NCI-H146 (cell line): ENCODE measurements around the gene FLOT1.
"Not testable (repeated sequence)": the region's sequence is repeated elsewhere in the genome, so short reads cannot be mapped to it uniquely, and the experiment has no call there.

Source experiments
- DNase-seq: peaks from one replicate; lab custom pipeline; 2025; lab: John Stamatoyannopoulos, UW

The FLOT1 gene

DNA sequence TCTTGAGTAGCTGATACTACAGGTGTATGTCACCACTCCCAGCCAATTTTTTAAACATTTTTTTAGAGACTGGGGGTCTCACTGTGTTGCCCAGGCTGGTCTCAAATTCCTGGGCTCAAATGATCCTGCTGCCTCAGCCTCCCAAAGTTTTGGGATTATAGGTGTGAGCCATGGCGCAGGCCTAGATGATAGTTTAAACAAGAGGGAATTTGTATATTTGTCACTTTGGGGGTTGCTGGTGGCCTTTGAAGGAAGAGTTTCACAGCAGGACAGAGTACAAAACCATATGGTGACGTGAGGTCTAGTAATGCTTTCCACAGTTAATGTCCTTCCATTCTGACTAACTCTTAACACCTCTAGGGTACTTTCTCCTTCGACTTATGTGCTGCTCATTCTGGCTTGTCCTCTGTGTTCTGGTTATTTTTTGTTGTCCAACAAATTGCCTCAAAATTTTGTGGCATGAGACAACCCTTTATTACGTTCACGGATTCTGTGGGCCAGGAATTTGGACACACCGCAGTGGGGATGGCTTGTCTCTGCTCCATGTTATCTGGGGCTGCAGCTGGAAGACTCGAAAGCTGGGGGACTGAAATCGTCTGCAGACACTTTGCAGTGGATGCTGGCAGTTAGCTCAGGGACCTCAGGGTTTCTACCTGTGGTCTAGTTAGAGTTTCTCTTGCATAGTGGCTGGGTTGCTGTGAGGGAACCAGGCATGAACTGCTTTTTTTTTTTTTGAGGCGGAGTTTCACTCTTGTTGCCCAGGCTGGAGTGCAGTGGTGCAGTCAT, 24.9 kb upstream of the FLOT1 start:
- DNase-seq = no peak

DNA sequence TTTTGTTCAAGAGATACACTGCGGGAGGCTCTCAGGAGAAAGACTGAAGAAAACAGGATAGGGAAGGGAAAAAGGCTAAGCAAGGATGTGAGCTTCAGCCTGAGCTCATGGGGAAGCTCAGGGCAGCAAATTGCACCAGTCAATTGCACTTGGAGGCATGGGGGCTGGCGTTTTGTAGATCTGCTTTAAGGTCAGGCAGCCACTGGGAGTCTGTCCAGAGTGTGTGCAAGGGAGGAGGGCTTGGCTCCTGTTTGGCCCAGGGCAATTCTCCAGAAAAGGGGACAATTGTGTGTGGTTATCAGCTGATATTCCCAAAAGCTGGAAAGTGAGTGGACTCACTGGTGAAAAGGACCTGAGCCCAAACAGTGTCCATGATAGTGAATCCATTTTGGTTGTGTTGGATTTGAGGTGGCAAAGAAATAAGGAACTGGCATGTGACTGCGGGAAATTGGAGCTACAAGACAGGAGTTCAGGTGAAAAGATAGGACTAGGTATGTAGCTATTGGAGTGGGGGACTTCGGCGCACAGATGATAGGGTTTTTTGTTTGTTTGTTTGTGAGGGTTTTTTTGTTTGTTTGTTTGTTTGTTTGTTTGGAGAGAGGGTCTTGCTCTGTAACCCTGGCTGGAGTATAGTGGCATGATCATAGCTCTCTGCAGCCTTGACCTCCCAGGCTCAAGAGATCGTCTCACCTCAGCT, 24.1 kb upstream of the FLOT1 start:
- no peak for DNase-seq

DNA sequence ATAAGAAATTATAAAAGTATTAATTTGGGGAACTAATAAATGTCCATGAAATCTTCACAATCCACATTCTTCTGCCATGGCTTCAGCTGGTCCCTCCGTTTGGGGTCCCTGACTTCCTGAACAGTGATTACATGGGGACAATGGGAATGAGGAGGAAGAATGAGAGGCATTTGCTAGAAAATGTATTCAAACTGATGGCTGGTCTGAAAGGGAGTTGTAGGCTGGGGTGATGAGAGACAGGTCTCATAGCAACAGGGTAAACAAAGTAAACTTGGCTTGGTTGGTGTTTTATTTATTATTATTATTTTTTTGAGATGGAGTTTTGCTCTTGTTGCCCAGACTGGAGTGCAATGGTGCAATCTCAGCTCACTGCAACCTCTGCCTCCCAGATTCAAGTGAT, 23.0 kb upstream of the FLOT1 start:
- DNase-seq = not testable (repeated sequence)

DNA sequence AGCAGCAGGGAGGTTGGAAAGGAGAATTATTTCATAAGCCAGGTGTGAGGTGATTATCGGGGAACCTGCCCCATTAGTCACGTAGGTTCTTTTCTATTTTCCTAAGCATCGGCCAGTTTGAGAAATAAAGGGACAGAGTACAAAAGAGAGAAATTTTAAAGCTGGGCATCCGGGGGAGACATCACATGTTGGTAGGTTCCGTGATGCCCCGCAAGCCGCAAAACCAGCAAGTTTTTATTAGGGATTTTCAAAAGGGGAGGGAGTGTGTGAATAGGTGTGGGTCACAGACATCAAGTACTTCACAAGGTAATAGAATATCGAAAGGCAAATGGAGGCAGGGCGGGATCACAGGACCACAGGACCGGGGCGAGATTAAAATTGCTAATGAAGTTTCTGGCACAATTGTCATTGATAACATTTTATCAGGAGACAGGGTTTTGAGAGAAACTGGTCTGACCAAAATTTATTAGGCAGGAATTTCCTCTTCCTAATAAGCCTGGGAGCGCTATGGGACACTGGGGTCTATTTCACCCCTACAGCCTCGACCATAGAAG, 22.1 kb upstream of the FLOT1 start:
- DNase-seq = not testable (repeated sequence)

DNA sequence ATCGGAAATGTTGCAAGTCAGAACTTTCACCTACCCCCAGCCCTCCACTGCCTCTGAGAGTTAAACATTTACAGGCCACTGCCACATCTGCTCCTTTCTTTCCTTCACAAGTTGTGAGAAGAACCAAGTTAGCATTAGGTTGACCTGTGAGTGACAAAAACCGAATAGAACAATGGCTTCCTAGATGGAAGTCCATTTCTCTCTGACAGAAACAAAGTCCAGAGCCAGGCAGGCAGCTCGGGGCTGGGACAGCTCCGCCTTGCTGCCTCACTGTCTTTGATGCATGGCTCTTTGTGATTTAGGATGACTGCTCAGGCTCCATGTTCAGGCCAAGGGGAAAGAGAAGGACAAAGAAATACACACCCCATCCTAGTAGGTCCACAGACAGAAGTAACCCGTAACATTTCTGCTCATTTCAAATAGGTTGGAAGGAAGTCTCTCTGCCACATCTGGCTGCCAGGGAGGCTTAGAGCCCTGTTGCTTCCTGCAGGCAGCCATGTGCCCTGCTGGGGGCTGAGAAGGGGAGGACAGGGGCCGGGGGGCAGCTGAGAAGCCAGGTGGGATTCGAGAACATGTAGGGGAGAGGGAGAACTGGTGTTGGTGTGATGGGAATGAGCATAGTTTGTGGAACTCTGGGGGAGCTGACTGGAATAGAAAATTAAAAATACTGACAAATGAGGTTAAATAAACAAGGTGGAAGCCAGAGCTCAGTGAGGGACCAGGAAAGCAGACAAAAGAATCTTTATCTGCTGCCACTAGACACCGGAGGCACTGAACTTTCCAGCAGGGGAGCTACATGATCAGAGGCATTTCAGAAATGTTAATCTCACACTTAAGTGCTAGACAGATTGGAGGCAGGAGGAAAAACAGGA, 21.4 kb upstream of the FLOT1 start:
- DNase-seq = peak; percentile 89

DNA sequence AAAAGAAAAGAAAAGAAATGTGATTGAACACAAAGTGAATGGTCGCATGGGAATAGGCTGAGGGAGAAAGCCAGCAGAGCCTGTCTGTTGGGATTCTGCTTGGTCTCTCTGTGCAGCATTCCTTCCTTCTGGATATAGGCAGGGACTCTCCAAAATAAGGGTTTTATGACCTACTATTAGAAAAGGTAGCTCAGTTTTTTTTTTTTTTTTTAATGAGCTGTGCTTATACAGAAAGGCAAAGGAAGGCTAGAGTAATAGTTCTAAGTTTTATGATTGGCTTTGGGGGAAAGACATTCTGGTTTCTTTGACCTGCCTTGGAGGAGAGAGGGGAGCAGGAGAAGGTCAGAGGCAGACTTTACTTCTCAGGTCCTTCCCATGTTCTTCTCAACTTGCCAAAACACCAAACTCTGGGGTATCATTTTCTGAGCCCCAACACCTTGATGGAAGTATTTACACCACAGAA, 20.7 kb upstream of the FLOT1 start:
- DNase-seq = no peak

DNA sequence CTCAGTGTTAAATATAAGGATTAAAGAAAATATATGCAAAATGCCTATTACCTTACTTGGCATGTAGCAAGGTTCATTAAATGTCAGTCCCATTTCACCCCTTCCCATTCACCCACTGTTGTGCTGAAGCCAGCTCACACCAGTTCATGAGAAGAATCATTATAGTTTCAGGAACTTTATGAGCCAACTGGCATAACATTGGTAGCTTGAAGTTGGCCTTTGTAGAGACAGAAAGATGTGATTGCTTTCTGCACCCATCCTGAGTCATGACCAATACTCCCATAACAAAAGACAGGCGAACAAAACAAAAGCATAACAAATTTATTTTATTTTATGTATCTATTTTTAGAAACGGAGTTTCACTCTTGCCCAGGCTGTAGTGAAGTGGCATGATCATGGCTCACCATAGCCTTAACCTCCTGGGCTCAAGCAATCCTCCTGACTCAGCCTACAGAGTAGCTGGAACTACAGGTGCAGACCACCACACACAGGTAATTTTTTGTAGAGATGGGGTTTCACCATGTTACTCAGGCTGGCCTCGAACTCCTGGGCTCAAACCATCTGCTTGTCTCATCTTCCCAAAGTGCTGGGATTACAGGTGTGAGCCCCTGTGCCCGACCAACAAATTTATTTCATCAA, 19.4 kb upstream of the FLOT1 start:
- no peak for DNase-seq

DNA sequence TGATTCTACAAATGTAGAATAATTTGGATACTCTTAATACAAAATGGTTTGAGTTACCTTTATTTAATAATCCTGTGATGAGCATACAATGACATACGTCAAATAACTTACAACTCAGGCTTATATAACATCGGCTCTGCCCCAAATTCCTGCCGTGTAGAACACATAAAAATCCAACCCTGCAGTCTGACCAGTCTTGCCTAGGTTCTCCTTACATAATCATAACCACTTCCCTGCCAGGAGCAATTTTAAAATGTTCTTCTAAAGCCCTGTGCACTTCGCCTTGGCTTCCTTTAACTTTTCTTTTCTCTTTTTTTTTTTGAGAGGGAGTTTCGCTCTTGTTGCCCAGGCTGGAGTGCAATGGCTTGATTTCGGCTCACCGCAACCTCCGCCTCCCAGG, 18.1 kb upstream of the FLOT1 start:
- DNase-seq = no peak

DNA sequence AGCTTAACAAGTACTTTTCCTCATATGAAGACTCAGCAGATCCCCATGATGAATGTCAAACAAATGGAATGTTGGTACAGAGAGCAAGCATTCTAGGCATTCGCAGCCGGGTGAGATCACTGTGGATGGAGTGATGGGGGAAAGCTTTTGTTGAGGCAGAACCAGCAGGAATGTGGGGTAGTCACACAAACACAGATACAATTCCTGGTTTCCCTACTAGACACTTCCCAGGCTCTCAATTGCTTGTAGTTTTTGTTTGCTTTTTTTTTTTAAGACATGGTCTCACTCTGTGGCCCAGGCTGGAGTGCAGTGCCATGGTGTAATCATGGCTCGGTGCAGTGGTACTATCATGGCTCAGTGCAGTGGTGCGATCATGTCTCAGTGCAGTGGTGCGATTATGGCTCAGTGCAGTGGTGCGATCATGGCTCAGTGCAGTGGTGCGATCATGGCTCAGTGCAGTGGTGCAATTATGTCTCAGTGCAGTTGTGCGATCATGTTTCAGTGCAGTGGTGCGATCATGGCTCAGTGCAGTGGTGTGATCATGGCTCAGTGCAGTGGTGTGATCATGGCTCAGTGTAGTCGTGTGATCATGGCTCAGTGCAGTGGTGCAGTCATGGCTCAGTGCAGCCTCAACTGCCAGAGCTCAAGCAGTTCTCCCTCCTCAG, 17.2 kb upstream of the FLOT1 start:
- no peak for DNase-seq

DNA sequence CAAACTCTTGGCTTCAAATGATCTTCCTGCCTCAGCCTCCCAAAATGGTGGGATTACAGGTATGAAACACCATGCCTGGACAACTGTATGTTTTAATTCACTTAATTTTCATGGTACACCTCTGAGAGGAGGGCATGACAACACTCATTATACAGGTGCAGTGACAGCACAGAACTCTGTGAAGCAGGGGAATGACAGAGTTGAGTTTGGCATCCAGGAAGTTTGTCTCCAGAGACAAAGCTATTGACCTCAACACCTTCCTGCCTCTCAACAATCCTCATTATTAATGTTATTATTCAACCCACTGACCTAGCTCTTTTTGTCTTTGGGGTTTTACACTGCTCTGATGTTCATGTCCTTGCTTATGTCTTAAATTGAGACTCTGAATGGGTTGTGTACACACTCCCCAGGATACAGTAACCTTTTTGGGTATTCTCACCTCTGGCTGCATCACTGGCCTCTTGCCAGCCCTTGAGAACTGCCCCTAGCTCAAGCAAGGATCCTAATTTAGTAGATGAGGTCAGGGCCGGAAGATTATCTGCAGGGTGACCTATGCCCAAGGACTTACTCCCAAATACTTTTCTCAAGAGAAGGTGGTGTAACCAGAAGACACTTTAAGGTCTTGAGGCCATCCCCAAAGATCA, 14.9 kb upstream of the FLOT1 start:
- DNase-seq = no peak

DNA sequence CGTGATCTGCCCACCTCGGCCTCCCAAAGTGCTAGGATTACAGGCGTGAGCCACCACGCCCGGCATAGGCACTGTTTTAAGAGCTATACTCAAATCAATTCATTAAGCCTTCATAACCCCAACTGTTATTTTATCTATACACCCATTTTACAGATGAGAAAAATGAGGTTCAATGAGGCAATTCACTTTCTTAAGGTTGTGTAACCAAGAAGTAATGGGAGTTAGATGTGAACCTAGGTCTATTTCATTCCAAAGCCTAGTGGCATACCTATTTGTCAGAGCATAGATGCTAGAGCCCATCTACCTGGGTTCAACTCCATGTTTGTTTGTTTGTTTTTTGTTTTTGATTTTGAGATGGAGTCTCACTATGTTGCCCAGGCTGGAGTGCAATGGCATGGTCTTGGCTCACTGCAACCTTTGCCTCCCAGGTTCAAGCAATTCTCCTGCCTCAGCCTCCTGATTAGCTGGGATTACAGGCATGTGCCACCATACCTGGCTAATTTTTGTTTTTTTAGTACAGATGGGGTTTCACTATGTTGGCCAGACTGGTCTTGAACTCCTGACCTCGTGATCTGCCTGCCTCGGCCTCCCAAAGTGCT, 14.0 kb upstream of the FLOT1 start:
- DNase-seq = not testable (repeated sequence)

DNA sequence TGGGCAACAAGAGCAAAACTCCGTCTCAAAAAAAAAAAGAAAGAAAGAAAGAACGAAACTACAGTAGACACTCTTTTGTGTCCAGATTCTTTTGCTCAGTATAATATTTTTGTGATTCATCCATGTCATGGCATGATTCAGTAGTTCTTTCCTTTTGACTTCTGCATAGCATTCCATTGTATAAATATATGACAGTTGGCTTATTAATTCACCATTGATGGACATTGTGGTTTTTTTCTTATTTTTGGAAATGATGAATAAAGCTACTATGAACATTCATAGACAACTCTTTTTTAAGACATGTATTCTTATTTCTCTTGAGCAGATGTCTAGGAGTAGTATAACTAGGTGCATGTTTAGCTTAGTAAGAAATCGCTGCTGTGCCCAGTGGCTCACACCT, 12.1 kb upstream of the FLOT1 start:
- DNase-seq = no peak

DNA sequence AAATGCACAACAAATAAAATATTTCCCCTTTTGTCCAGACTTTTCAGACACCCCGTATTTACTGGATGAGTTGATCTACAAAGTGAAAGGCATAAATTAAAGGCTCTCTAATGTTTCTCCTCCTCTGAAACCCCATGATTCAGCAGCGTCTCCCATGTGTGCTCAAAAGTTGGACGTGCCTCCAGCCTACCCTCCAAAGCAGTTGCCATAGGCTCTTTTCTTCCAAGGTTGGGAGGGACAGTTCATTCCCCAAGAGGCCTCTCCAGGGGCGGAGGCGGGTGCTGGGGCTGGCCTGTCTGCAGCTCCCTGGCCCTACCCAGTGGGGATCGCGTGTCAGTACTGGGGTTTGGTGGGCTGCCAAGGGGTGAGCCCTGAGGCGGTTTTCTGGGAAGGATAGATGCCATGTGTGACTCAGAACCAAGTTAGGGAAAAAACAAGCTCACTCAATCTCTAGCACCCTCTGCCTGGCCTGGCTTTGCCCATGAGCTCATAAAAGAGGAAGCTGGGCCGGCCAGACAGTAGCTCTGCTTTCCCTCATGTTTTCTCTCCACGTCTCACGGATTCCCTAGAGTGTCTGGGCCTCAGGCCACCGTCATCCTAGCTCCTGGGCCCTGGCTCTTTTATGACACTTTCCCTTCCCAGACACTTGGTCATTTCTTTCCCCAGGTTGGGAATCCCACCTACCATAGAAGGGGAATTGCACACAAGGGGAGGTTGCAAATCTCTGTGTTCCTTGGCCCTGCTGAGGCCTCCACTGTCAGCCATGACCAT, 9.9 kb upstream of the FLOT1 start:
- no peak for DNase-seq

DNA sequence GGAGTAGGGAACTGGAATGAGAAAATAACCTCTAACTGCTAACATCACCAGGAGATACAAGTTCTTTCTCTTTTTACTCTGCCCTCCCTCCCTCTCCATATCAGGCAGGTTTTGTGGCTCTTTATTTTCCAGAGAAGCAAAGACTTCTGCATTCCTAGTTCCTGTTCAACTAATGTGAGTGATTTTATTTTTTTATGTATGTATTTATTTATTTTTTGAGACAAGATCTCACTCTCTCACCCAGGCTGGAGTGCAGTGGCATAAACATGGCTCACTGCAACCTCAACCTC, 7.8 kb upstream of the FLOT1 start:
- DNase-seq = no peak

DNA sequence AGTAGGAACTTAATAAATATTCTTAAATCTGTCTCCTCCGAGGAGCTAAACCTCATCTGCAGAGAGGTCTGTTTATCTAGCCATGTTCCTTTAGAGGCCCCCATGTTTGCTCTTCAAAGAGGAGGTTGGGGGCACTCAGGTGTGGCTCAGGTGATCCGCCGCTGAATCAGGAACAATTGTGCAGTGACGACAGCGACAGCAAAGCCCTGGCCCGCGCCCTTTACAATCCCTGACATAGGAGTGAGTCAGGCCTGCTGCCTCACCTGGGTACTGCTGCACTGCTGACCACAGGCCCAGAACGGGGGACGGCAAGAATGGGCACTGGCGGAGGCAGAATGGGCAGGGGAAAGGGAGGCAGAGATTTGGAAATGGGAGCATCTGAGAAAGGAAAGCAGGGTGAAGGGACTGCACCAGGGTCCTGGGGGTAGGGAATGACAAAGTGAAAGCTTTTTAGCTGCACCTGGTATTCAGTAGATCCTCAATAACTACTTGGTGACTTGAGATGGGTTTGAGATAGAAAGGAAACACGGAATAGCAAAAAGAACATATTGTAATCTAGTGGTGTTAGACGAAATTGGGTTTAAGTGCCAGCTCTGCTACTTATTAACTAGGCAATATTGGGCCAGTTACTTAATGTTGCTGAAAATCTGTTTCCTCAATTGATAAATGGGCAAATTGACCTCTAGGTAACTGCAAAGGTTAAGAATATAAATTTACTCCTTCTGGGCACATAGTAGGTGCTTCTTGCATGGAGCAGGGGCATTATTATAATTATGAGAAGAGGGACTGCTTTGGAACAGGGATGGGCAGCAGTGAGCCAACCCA, 7.3 kb upstream of the FLOT1 start:
- DNase-seq = peak; percentile 15

DNA sequence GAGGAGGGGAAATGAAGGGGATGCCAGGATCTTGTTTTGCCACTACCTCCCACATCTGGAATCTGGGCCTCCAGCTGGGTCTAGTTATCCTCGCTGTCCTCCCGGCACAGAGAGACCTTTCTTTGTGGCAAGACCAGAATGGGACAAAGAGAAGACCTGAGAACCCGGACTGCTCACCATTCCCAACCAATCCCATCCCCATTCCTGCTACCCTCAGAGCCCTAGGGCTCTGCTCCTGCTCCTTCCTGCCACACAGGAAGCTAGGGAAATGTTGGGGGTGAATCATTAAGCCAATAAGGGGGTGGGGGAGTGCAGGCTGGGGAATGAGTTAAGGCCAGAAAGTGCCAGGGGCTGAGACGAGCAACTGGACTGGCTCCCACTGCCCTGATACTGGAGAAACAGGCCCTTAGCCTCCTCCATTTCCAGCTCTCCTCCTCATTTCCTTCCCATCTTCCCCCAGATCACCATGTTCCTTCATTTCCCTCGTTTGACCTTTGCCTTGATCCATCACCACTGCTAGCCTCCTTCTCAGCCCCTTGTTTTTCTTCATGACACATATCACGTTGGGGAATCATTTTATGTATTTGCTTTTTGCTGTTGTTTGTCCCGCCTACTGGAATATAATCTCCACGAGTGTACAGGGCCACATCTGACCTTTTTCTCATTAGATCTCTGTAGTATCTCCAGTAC, 6.5 kb upstream of the FLOT1 start:
- no peak for DNase-seq

DNA sequence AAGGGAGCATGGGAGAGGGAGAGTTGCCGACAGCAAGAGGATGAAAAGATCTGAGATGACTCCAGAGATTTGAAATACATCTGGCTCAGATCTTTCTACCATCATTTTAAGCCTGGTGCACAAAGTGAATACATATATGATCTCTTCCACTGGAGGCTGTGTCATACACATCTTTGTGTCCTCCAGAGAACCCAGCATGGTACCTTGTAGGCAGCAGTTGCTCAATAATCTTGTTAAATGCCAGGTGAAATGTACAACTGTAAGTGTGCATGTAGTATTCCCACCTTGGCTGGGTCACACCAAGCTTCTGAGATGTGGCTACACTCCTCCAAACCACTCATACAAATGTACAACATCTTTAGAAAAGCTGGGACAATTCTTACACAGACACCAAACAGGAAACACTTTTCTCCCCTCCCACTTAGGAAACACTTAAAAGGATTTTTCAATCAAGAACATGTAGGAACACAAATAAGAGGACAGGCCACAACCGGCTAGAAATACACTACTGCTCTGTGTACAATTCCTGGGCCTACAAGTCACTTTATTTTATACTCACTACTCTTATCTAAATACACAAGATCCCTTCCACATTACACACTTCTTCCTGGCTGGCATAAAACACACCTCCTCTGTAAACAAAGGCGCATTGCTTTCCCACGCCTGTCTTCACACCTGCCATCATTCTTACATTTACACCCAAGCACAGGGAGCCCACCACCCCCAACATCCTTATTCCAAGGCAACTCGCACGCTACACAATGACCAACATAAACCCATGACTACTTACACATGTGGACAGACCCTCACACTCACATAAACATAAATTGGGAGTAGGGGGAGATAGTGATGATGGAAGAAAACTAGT, 5.6 kb upstream of the FLOT1 start:
- no peak for DNase-seq
